HepG2 (cell line): ENCODE results near the gene KIAA1328.

Experiments
- CTCF ChIP-seq: sonication (generic); formaldehyde crosslinking; IDR thresholded peaks from 2 replicates; pipeline ENCODE4 v1.5.0; 2020; ENCODE audit warnings: mild to moderate bottlenecking, missing genetic modification reagents, moderate library complexity
- EZH2 ChIP-seq: conservative IDR thresholded peaks from 2 replicates; pipeline ENCODE4 v1.6.1; 2012; ENCODE audit warnings: mild to moderate bottlenecking, low read depth, low read length, moderate library complexity
- NRL ChIP-seq: sonication (generic); formaldehyde crosslinking; IDR thresholded peaks from 2 replicates; pipeline ENCODE4 v1.5.0; 2020; ENCODE audit warnings: missing genetic modification reagents, mild to moderate bottlenecking, moderate library complexity, borderline replicate concordance
- RFX1 ChIP-seq: fragments of 450-650 bp; IDR thresholded peaks from 2 replicates; pipeline ENCODE4 v1.6.1; 2017
- ZNF142 ChIP-seq: sonication (generic); formaldehyde crosslinking; IDR thresholded peaks from 2 replicates; pipeline ENCODE4 v1.4.0; 2020; ENCODE audit warnings: missing genetic modification reagents
- ZSCAN29 ChIP-seq: sonication (generic); formaldehyde crosslinking; conservative IDR thresholded peaks from 2 replicates; pipeline ENCODE4 v1.4.0; 2020; ENCODE audit warnings: mild to moderate bottlenecking, missing genetic modification reagents

- no peak for TF ChIP-seq ZNF142 (CRISPR knock-in tag)
- TF ChIP-seq CTCF: peak; percentile 79
- no peak for TF ChIP-seq ZSCAN29 (CRISPR knock-in tag)
- TF ChIP-seq EZH2: no peak
- no peak for TF ChIP-seq NRL (CRISPR knock-in tag)
- TF ChIP-seq RFX1: no peak
Measured at GRCh38 chr18:36942264-36942663, 113.3 kb downstream of the KIAA1328 start.
